Measurements from ENCODE around the gene ZNF439.
"Not testable (repeated sequence)": the region's sequence is repeated elsewhere in the genome, so short reads cannot be mapped to it uniquely, and the experiment has no call there.

The ZNF439 gene

GRCh38 chr19:11848594-11849469 is at the start of gene ZNF439:
TSS of gene ZNF439 (plus strand) at chr19:11848726. CDS start at chr19:11848868, 142 bp downstream.
- peak; percentile 86 to 93 for DNase-seq

GRCh38 chr19:11806354-11807098 is 42.0 kb upstream of the ZNF439 start:
- DNase-seq, result no peak

- no peak for DNase-seq
Observed at GRCh38 chr19:11807099-11807380, 41.5 kb upstream of the ZNF439 start.

GRCh38 chr19:11813703-11814028 is 34.9 kb upstream of the ZNF439 start:
- peak in 1 of 2 experiments; percentile 40 for DNase-seq

GRCh38 chr19:11814029-11814699 is 34.4 kb upstream of the ZNF439 start, which contains the start of gene ZNF440:
TSS of gene ZNF440 (plus strand) at chr19:11814273. CDS start at chr19:11814448, 175 bp downstream.
- DNase-seq, result peak; percentile 90 to 91

- peak in 1 of 2 experiments; percentile 3 for DNase-seq
Observed at GRCh38 chr19:11814700-11815035, 33.9 kb upstream of the ZNF439 start.

- no peak for DNase-seq
Observed at GRCh38 chr19:11821474-11822109, 26.9 kb upstream of the ZNF439 start.

GRCh38 chr19:11828957-11829876 is 19.3 kb upstream of the ZNF439 start:
- not testable (repeated sequence) for DNase-seq

GRCh38 chr19:11832253-11832912 is 16.1 kb upstream of the ZNF439 start:
- DNase-seq, result no peak

GRCh38 chr19:11833541-11833940 is 15.0 kb upstream of the ZNF439 start:
- DNase-seq, result no peak

- not testable (repeated sequence) for DNase-seq
Observed at GRCh38 chr19:11835626-11836066, 12.9 kb upstream of the ZNF439 start.

GRCh38 chr19:11843722-11844121 is 4.8 kb upstream of the ZNF439 start:
- DNase-seq, result no peak

- DNase-seq, result peak in 1 of 2 experiments; percentile 45
Observed at GRCh38 chr19:11847615-11848014, 911 bp upstream of the ZNF439 start.

- no peak for DNase-seq
Observed at GRCh38 chr19:11848200-11848593, 329 bp upstream of the ZNF439 start.

- DNase-seq, result not testable (repeated sequence)
Observed at GRCh38 chr19:11850289-11850688, 1.8 kb downstream of the ZNF439 start.

GRCh38 chr19:11853358-11853757 is 4.8 kb downstream of the ZNF439 start:
- no peak for DNase-seq

GRCh38 chr19:11856596-11857250 is 8.2 kb downstream of the ZNF439 start:
- no peak for DNase-seq

- no peak for DNase-seq
Observed at GRCh38 chr19:11860721-11861120, 12.2 kb downstream of the ZNF439 start.

GRCh38 chr19:11861301-11861700 is 12.8 kb downstream of the ZNF439 start:
- no peak for DNase-seq

GRCh38 chr19:11867766-11868165 is 19.2 kb downstream of the ZNF439 start:
- DNase-seq, result not testable (repeated sequence)

GRCh38 chr19:11868188-11868587 is 19.7 kb downstream of the ZNF439 start:
- DNase-seq, result no peak
